Mucosa of stomach (tissue), 1 donor: ENCODE data around the gene PPP3R1.

Experiments used
- H3K27me3 ChIP-seq: one replicate; pipeline ENCODE4 v1.7.0; 2013; ENCODE audit warnings: mild to moderate bottlenecking, low read length; ENCODE audit not compliant: control insufficient read depth, insufficient read depth
- H3K36me3 ChIP-seq: one replicate; pipeline ENCODE4 v1.7.0; 2013; ENCODE audit warnings: low read length; ENCODE audit not compliant: control insufficient read depth, insufficient read depth
- H3K4me1 ChIP-seq: one replicate; pipeline ENCODE4 v1.7.0; 2013; ENCODE audit warnings: mild to moderate bottlenecking, low read length; ENCODE audit not compliant: control insufficient read depth, insufficient read depth
- H3K4me3 ChIP-seq: one replicate; pipeline ENCODE4 v1.7.0; 2013; ENCODE audit warnings: low read length
- H3K9ac ChIP-seq: one replicate; pipeline ENCODE4 v1.7.0; 2013; ENCODE audit warnings: mild to moderate bottlenecking, low read length, moderate library complexity
- H3K9me3 ChIP-seq: one replicate; pipeline ENCODE4 v1.7.0; 2013; ENCODE audit warnings: mild to moderate bottlenecking, low read length, moderate library complexity; ENCODE audit not compliant: control insufficient read depth
- donor health status: Pancreatic carcinoma.

The PPP3R1 gene

DNA sequence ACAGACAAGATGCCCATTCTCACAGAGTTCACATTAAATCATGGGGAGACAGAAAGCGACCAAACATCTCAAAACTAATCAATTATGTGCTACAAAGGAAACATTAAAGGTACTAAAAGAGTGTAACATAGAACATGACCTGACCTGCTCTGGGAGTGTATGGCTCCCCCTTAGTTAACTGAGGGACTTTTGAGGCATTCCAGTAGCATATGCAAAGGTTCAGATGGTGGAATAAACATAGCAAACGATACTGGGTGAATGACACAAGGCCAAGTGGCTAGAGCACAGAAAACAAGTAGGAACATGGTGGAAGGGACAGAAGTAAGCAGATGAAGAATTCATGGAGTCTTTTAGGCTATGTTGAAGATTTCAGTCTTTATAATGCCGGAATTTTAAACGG is 11.9 kb downstream of the PPP3R1 start:
- H3K36me3 ChIP-seq: no peaks in the 10 kb centered on the region
- peaks cover 19% of the 10 kb centered on the region for H3K4me1 ChIP-seq
- no peaks in the 10 kb centered on the region for H3K27me3 ChIP-seq
- no peak overlapping the region for H3K4me3 ChIP-seq
- no peaks in the 10 kb centered on the region for H3K9me3 ChIP-seq
- no peak overlapping the region for H3K9ac ChIP-seq

DNA sequence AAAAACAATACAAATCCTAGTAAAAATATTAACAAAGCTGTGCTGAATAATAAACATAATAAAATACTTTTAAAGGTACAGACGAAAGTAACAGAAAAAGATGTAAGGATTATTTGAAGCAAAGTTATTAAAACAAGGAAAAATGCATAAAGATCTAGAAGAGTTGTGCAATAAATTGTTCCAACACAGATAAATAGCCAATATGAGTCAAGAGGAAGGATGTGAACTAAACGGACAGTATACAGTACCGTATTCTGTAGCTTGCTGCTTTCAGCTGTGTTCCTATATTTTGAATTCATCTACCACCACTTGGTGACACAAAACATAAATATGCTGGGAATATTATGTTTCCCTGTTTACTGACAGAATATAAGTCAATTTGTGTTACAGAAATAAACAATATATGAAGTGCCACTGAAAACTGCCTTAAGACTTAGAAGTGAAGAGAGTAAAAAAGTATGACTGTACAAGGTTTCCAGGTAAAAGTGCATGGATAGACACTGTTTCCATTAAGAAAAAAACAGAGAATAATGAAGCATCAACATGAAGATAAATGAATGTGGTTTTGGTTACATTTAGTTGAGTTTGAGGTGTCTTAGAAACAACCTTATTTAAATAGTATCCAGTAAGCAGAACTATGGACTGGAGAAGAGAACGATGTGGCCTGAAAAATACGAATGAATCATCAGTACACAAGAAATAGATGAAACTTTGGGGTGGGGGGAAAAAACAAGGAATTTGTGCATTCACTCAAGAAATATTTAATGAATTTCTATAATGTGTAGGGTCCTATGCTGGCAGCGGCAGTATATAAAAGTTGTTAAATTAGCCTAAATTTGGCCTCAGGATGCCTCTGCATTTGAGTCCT is 13.1 kb downstream of the PPP3R1 start:
- Histone ChIP-seq H3K4me1 (peaks cover 19% of the 10 kb centered on the region), H3K27me3 (no peaks in the 10 kb centered on the region), H3K4me3 (no peak overlapping the region), H3K9me3 (no peaks in the 10 kb centered on the region), H3K36me3 (no peaks in the 10 kb centered on the region), H3K9ac (no peak overlapping the region)

DNA sequence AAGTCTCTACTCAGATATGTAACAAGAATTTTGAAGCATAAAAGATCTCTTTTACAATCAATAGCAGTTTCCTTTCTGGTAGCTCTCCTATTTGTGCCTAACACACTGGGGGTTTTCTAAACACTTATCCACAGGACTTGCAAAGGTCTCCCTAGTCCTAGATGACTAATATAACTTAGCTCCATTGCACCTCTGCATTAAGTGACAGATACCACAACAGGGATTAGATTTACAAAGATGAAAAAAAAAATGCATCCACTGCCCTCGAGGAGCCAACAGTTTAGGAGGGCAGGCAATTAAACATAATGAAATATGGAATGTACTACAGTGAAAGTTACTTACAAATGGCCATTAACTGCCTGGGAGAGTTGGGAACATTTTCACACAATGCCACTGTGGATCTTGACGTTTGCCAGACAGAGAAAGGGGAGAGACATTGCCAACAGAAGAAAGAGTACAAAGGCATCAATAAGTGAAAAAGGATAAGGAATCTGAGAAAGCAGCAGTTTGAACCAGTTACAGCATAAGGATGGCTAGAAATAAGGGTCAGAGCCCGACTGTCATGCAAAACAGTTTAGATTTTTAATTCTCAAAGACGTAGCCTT is 14.3 kb downstream of the PPP3R1 start:
- no peaks in the 10 kb centered on the region for H3K9me3 ChIP-seq
- H3K9ac ChIP-seq: no peak overlapping the region
- H3K4me3 ChIP-seq: no peak overlapping the region
- H3K4me1 ChIP-seq: peaks cover 19% of the 10 kb centered on the region
- no peaks in the 10 kb centered on the region for H3K27me3 ChIP-seq
- H3K36me3 ChIP-seq: no peaks in the 10 kb centered on the region

GRCh38 chr2:68237404-68237803 is 14.9 kb downstream of the PPP3R1 start:
- peaks cover 19% of the 10 kb centered on the region for H3K4me1 ChIP-seq
- H3K27me3 ChIP-seq: no peaks in the 10 kb centered on the region
- H3K9me3 ChIP-seq: no peaks in the 10 kb centered on the region
- H3K9ac ChIP-seq: no peak overlapping the region
- H3K36me3 ChIP-seq: no peaks in the 10 kb centered on the region
- H3K4me3 ChIP-seq: no peak overlapping the region

GRCh38 chr2:68236876-68237275 is 15.5 kb downstream of the PPP3R1 start:
- H3K4me1 ChIP-seq: peaks cover 19% of the 10 kb centered on the region
- H3K9ac ChIP-seq: no peak overlapping the region
- H3K36me3 ChIP-seq: no peaks in the 10 kb centered on the region
- H3K4me3 ChIP-seq: no peak overlapping the region
- no peaks in the 10 kb centered on the region for H3K9me3 ChIP-seq
- H3K27me3 ChIP-seq: no peaks in the 10 kb centered on the region

DNA sequence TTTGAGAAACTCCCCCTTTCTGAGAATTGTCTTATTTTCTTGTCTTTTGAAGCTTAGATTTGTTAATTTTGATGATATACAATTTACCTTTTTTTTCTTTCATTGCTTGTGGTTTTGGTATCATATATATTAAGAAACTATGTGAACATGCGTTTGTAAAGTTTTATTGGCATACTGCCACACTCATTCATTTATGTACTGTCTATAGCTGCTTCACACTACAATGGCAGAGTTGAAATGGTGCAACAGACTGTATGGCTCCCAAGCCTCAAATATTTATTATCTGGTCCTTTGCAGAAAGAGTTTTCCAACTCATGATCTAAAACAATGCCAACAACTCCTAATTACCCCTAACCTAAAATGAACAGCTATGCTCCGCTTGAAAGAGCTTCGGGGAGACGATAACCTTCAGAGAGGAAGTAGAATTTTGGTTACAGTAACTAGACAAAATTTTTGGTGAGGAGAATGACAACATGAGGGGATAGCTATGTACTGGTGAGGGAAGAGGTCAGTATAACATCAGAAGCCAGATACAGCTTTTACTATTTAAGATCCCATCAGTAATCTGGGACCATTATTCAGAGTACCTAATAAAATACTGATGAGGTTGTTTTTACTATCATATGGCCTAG is 16.1 kb downstream of the PPP3R1 start:
- H3K4me1 ChIP-seq: peaks cover 19% of the 10 kb centered on the region
- no peaks in the 10 kb centered on the region for H3K36me3 ChIP-seq
- no peaks in the 10 kb centered on the region for H3K27me3 ChIP-seq
- H3K9ac ChIP-seq: no peak overlapping the region
- H3K4me3 ChIP-seq: no peak overlapping the region
- no peaks in the 10 kb centered on the region for H3K9me3 ChIP-seq

- H3K9me3 ChIP-seq: no peaks in the 10 kb centered on the region
- no peak overlapping the region for H3K9ac ChIP-seq
- peaks cover 15% of the 10 kb centered on the region for H3K4me1 ChIP-seq
- H3K36me3 ChIP-seq: no peaks in the 10 kb centered on the region
- no peaks in the 10 kb centered on the region for H3K27me3 ChIP-seq
- H3K4me3 ChIP-seq: no peak overlapping the region
Observed at GRCh38 chr2:68235090-68235489, 17.2 kb downstream of the PPP3R1 start.

DNA sequence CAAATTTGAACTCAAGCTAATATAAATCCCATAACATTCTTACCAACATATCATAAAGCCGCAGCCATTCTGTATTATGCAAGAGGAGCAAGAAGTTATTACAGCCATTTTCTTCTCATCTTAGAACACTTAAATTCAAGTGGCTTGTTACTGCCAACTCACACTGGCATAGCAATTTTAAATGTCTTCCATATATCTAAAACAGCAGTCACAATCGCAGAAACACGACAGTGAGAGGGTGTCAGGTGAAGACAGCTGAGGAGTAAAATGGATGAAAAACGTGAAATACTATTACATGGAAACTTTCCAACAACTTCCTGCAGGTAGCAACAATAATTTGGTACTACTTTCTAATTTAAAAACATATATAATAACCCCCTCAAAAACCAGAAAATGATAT is 17.9 kb downstream of the PPP3R1 start:
- Histone ChIP-seq H3K9me3 (no peaks in the 10 kb centered on the region), H3K36me3 (no peaks in the 10 kb centered on the region), H3K27me3 (no peaks in the 10 kb centered on the region), H3K4me1 (peaks cover 15% of the 10 kb centered on the region), H3K9ac (no peak overlapping the region), H3K4me3 (no peak overlapping the region)

GRCh38 chr2:68231061-68231372 is 21.3 kb downstream of the PPP3R1 start:
- Histone ChIP-seq H3K9me3 (no peaks in the 10 kb centered on the region), H3K27me3 (no peaks in the 10 kb centered on the region), H3K4me3 (no peak overlapping the region), H3K36me3 (no peaks in the 10 kb centered on the region), H3K9ac (no peak overlapping the region), H3K4me1 (no peaks in the 10 kb centered on the region)

- Histone ChIP-seq H3K27me3 (no peaks in the 10 kb centered on the region), H3K4me1 (no peaks in the 10 kb centered on the region), H3K9me3 (no peaks in the 10 kb centered on the region), H3K36me3 (no peaks in the 10 kb centered on the region), H3K4me3 (no peak overlapping the region), H3K9ac (no peak overlapping the region)
Observed at GRCh38 chr2:68230241-68231060, 21.9 kb downstream of the PPP3R1 start.

- Histone ChIP-seq H3K4me1 (peaks cover 8% of the 10 kb centered on the region), H3K9ac (no peak overlapping the region), H3K9me3 (no peaks in the 10 kb centered on the region), H3K27me3 (no peaks in the 10 kb centered on the region), H3K36me3 (no peaks in the 10 kb centered on the region), H3K4me3 (no peak overlapping the region)
Observed at GRCh38 chr2:68226794-68227193, 25.5 kb downstream of the PPP3R1 start.
